Bronchial epithelial cell (primary cell): Measurements from ENCODE around the gene PLEKHH3. TPM values are rescaled to one million over a fixed set of nuclear protein-coding genes. Genes with fewer than 3 reads are reported as not detected.

Source experiments
- DNase-seq: peaks from one replicate; pipeline ENCODE4 v3.0.0-alpha.2; 2010; ENCODE audit warnings: low read depth
- FAIRE-seq: peaks from 2 replicates; lab custom pipeline; 2011; peaks lifted over from hg19 to GRCh38; lab: Jason Lieb, UNC
- H3K27me3 ChIP-seq: 2 replicates; pipeline ENCODE4 v1.5.1; 2011; ENCODE audit warnings: low read length; ENCODE audit not compliant: control insufficient read depth, insufficient read depth
- H3K36me3 ChIP-seq: 2 replicates; pipeline ENCODE4 v1.5.1; 2011; ENCODE audit warnings: low read length; ENCODE audit not compliant: control insufficient read depth, insufficient read depth
- H3K4me3 ChIP-seq: 2 replicates; pipeline ENCODE4 v1.5.1; 2011; ENCODE audit warnings: mild to moderate bottlenecking, low read depth, low read length, control low read depth
- CTCF ChIP-seq: IDR thresholded peaks from 2 replicates; pipeline ENCODE4 v1.5.1; 2011; ENCODE audit warnings: mild to moderate bottlenecking, moderate library complexity, low read length, control low read depth, inconsistent platforms; ENCODE audit not compliant: insufficient read depth, severe bottlenecking
- total RNA-seq: library from RNA; depleted of rRNA; stranded (reverse); fragments of >200 nt; gene quantifications from 2 replicates; pipeline ENCODE4 v1.2.1, GENCODE V29; 2014

The PLEKHH3 gene
- total RNA-seq, 1 donor from 2014 or later = 15.3 TPM

GRCh38 chr17:42691021-42691545 is 14.3 kb upstream of the PLEKHH3 start:
- FAIRE-seq = peak; percentile 43
- H3K27me3 ChIP-seq = no peaks in the 10 kb centered on the region
- H3K4me3 ChIP-seq = no peak overlapping the region
- H3K36me3 ChIP-seq = no peaks in the 10 kb centered on the region
- no peak for DNase-seq
- no peak for TF ChIP-seq CTCF

- FAIRE-seq (no peak), DNase-seq (no peak)
- Histone ChIP-seq H3K4me3 (no peak overlapping the region), H3K36me3 (no peaks in the 10 kb centered on the region), H3K27me3 (no peaks in the 10 kb centered on the region)
- TF ChIP-seq CTCF = no peak
These were observed 13.8 kb upstream of the PLEKHH3 start for GRCh38 chr17:42690596-42690995.

- Histone ChIP-seq H3K36me3 (no peaks in the 10 kb centered on the region), H3K4me3 (no peak overlapping the region), H3K27me3 (no peaks in the 10 kb centered on the region)
- DNase-seq = no peak
- no peak for TF ChIP-seq CTCF
- no peak for FAIRE-seq
These were observed 11.0 kb upstream of the PLEKHH3 start for GRCh38 chr17:42687707-42688320.

- DNase-seq (no peak), FAIRE-seq (no peak)
- Histone ChIP-seq H3K36me3 (no peaks in the 10 kb centered on the region), H3K27me3 (no peaks in the 10 kb centered on the region), H3K4me3 (no peak overlapping the region)
- TF ChIP-seq CTCF = no peak
These were observed 9.8 kb upstream of the PLEKHH3 start for GRCh38 chr17:42686520-42687128.

GRCh38 chr17:42685831-42686230 is 9.0 kb upstream of the PLEKHH3 start:
- DNase-seq (no peak), FAIRE-seq (no peak)
- Histone ChIP-seq H3K36me3 (no peaks in the 10 kb centered on the region), H3K27me3 (no peaks in the 10 kb centered on the region), H3K4me3 (no peak overlapping the region)
- no peak for TF ChIP-seq CTCF
